Mucosa of stomach (tissue), 1 donor: ENCODE data around the gene HTRA3.

Source experiments
- H3K27me3 ChIP-seq: one replicate; pipeline ENCODE4 v1.7.0; 2013; ENCODE audit warnings: mild to moderate bottlenecking, low read length; ENCODE audit not compliant: control insufficient read depth, insufficient read depth
- H3K36me3 ChIP-seq: one replicate; pipeline ENCODE4 v1.7.0; 2013; ENCODE audit warnings: low read length; ENCODE audit not compliant: control insufficient read depth, insufficient read depth
- H3K4me1 ChIP-seq: one replicate; pipeline ENCODE4 v1.7.0; 2013; ENCODE audit warnings: mild to moderate bottlenecking, low read length; ENCODE audit not compliant: control insufficient read depth, insufficient read depth
- H3K4me3 ChIP-seq: one replicate; pipeline ENCODE4 v1.7.0; 2013; ENCODE audit warnings: low read length
- H3K9ac ChIP-seq: one replicate; pipeline ENCODE4 v1.7.0; 2013; ENCODE audit warnings: mild to moderate bottlenecking, low read length, moderate library complexity
- H3K9me3 ChIP-seq: one replicate; pipeline ENCODE4 v1.7.0; 2013; ENCODE audit warnings: mild to moderate bottlenecking, low read length, moderate library complexity; ENCODE audit not compliant: control insufficient read depth
- donor health status: Pancreatic carcinoma.

Gene HTRA3

DNA sequence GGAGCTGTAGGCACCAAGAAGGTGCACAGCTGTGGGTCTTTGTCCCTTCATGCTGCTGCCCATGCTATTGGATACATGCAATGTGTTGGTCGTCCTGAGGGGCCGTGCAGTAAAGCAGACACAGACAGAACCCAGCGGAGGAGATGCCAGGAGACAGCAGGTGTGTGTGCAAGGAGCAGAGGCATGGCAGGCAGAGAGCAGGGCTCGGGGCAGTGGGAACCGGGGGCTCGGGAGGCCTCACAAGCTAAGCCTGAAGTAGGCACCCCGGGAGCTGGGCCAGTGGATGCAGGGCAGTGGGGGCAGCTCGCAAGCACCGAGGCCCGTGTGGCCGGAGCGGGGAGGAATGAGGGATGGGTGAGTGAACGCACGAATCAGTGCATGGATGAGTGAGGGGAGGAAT, 13.2 kb downstream of the HTRA3 start:
- H3K4me1 ChIP-seq: peaks cover 4% of the 10 kb centered on the region
- H3K9ac ChIP-seq: no peak overlapping the region
- no peak overlapping the region for H3K4me3 ChIP-seq
- no peaks in the 10 kb centered on the region for H3K9me3 ChIP-seq
- no peaks in the 10 kb centered on the region for H3K36me3 ChIP-seq
- no peaks in the 10 kb centered on the region for H3K27me3 ChIP-seq

DNA sequence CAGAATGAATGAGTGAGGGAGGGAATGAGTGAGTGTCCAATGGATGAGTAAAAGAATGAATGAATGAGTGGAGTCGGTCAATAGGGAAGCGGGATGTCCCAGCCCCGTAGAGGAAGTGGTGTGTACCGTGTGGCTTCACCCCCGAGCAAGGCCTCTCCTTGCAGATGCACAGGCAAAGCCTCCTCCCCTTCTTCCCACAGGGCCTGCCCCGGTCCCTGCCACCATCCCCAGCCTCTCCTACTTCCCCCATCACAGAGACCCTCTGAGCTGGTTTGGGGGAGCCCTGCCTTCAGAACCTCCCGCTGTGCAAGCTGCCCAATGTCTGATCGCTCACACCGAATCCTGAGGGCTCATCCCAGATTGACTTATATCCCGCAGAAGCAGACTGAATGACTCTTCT, 13.6 kb downstream of the HTRA3 start:
- Histone ChIP-seq H3K4me1 (peaks cover 4% of the 10 kb centered on the region), H3K4me3 (no peak overlapping the region), H3K36me3 (no peaks in the 10 kb centered on the region), H3K27me3 (no peaks in the 10 kb centered on the region), H3K9me3 (no peaks in the 10 kb centered on the region), H3K9ac (no peak overlapping the region)

DNA sequence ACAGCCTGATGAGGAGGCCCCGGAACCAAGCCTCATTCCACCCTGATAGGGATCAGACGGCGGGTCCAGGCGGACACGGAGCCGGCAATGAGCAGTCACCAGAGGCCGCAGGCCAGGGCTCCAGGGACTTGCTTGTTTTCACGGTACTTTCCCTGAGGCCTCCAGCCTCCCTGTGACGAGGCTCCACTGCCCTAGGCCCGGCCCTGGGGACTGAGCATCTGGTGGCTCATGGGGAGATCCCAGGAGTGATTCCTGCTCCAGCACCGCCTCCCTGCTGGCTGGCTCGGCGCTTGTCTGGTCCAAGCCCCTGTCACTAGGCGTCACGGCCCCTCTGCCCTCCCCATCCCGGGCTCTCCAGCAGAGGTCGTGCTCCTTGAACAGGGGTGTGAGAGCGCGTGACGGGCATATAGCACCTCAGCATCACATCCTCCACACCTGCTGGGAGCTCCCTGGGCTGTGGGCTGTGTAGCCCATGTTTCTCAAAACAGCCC, 14.1 kb downstream of the HTRA3 start:
- no peak overlapping the region for H3K4me3 ChIP-seq
- H3K9ac ChIP-seq: no peak overlapping the region
- H3K27me3 ChIP-seq: no peaks in the 10 kb centered on the region
- peaks cover 2% of the 10 kb centered on the region for H3K4me1 ChIP-seq
- no peaks in the 10 kb centered on the region for H3K9me3 ChIP-seq
- no peaks in the 10 kb centered on the region for H3K36me3 ChIP-seq

DNA sequence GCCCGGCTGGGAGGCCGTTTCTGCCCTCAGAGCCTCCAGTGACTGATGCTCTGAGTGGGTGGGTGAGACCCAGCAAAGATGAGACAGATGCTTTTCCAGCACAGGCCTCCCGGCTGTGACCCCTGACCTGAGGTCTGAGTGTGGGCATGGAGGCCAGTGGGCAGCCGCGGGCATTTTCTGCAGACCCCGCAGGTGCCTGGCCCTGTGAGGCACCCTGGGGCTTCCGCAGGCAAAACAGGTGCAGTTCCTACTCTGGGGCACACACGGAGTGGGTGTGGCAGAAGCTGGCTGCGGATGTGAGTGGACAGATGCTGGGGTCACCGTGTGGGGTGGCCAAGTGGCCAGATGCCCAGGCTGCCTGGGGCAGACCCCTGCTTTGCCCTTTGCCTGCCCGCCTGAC, 14.8 kb downstream of the HTRA3 start:
- Histone ChIP-seq H3K36me3 (no peaks in the 10 kb centered on the region), H3K9me3 (no peaks in the 10 kb centered on the region), H3K27me3 (no peaks in the 10 kb centered on the region), H3K9ac (no peak overlapping the region), H3K4me3 (no peak overlapping the region), H3K4me1 (no peaks in the 10 kb centered on the region)

DNA sequence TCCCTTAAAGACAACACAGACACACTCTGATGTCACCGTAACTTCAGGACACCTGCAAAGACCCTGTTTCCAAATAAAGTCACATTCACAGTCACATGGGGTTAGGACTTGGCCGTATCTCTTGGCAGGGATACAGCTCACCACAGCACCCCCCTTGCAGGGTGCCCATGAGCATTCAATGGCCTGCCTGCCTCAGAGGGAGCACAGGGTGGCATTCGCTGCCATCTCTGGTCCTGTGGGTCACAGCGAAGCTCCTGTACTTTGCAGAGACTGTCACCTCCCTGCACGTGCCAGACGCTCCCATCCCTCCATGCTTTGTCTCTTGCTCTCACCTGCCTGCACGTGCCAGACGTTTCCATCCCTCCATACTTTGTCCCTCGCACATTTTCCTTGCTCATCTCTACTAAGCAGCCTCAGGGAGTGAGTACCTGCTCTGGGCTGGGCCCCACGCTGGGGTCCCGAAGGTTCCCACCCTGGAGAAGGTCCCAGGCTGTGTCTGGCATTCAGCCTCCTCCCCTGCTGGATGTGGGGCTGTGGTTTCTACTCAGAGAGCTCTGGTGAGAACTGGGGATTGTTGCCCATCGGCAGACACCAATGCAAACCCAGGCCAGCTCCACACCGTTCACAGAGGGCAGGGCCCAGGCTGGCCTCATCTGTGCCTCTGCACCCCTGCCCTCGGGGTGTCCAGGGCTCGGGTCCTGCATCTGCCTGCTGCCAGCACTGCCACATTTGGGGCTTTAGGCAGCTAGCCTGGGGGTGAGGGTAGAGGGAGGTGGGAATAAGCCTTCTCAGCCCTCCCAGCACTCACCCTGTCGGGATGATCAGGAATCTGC, 15.8 kb downstream of the HTRA3 start:
- H3K9ac ChIP-seq: no peak overlapping the region
- H3K4me1 ChIP-seq: no peaks in the 10 kb centered on the region
- H3K4me3 ChIP-seq: no peak overlapping the region
- no peaks in the 10 kb centered on the region for H3K27me3 ChIP-seq
- H3K9me3 ChIP-seq: no peaks in the 10 kb centered on the region
- H3K36me3 ChIP-seq: no peaks in the 10 kb centered on the region

DNA sequence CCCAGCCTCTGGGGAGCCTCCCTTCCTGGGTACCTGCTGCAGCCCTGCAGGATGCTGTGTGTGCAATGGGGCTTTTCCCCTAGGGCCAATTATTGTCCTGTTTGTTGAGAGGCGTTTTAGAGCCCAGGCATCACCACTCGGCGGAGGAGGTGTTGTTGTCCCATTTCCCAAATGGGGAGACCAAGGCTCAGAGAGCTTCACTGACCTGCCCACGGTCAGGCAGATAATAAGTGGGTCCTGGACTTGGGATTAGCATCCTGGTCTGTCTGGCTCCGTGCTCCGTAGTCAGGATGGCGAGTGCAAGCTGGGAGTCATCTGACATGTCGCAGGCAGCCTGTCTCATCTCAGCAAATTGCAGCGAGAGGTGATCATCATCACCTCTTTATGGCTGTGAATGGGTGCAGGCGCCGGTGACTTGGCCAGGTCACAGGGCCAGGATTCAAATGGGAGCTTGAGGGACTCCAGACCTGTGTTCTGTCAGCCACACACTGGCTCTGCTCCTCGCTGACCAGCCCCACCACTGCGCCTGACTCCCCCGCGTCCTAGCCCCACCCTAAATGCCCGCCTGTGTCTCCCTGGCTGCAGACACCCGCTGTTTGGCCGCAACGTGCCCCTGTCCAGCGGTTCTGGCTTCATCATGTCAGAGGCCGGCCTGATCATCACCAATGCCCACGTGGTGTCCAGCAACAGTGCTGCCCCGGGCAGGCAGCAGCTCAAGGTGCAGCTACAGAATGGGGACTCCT, 16.6 kb downstream of the HTRA3 start:
- H3K9ac ChIP-seq: no peak overlapping the region
- H3K9me3 ChIP-seq: no peaks in the 10 kb centered on the region
- H3K27me3 ChIP-seq: no peaks in the 10 kb centered on the region
- H3K4me1 ChIP-seq: no peaks in the 10 kb centered on the region
- H3K36me3 ChIP-seq: no peaks in the 10 kb centered on the region
- H3K4me3 ChIP-seq: no peak overlapping the region

DNA sequence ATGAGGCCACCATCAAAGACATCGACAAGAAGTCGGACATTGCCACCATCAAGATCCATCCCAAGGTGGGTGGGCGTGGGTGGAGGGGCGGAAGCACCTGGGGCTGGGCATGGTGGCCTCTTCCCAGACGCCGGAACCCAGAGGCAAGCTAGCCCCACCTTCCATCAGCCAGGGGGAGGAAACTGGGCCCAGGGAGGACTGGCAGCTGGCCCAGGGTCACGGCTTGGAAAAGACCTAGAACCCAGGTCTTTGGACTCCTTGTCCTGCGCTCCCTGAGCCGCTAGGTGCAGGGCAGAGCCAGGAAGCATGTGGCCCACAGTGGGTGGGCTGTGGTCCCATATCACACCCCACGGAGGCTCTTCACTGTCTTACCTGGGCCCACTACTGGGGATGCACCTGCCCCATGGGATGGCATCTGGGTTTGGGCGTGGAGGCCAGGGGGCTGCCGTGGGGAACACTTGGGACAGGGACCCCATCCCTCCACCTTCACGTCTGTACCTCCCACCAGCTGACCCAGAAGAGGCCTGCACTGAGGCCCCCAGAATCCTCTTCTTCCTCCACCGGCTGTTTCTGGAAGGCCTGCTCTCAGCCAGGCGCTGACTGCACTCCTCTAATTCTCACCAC, 17.3 kb downstream of the HTRA3 start:
- Histone ChIP-seq H3K27me3 (no peaks in the 10 kb centered on the region), H3K9ac (no peak overlapping the region), H3K9me3 (no peaks in the 10 kb centered on the region), H3K36me3 (no peaks in the 10 kb centered on the region), H3K4me3 (no peak overlapping the region), H3K4me1 (no peaks in the 10 kb centered on the region)

DNA sequence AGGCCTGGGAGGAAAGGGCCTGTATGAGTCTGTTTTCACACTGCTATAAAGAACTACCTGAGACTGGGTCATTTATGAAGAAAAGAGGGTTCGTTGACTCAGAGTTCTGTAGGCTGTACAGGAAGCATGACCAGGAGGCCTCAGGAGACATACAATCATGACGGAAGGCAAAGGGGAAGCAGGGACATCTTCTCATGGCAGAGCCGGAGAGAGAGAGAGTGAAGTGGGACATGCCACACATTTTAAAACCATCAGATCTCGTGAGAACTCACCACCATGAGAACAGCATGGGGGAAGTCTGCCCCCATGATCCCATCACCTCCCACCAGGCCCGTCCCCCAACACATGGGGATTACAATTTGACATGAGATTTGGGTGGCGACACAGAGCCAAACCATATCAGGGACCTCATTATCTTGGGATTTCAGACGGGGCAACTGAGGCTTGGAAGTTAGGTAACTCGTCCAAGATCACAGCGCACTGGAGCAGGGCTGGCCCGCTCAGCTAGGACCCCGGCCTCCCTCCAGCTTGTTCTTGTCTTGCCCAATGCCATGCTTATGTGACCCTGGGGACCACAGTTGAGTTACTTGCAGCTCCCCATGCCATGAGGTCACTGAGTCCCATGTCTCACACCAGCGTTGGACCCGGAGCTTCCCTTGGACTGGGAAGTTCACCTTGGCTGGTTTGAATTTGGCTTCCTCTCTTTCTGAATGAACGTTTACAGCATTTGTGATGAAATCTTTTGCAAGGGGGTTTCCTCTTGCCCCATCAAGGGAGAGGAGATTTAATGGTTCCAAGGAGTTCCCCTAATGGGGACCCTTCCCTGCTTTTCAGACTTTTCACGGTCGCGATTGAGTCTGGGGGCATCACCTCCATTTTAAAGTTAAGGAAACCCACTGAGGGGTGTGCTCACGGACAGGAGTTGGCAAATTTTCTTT, 18.1 kb downstream of the HTRA3 start:
- no peaks in the 10 kb centered on the region for H3K27me3 ChIP-seq
- H3K36me3 ChIP-seq: no peaks in the 10 kb centered on the region
- H3K4me3 ChIP-seq: no peak overlapping the region
- no peaks in the 10 kb centered on the region for H3K4me1 ChIP-seq
- H3K9me3 ChIP-seq: no peaks in the 10 kb centered on the region
- no peak overlapping the region for H3K9ac ChIP-seq

DNA sequence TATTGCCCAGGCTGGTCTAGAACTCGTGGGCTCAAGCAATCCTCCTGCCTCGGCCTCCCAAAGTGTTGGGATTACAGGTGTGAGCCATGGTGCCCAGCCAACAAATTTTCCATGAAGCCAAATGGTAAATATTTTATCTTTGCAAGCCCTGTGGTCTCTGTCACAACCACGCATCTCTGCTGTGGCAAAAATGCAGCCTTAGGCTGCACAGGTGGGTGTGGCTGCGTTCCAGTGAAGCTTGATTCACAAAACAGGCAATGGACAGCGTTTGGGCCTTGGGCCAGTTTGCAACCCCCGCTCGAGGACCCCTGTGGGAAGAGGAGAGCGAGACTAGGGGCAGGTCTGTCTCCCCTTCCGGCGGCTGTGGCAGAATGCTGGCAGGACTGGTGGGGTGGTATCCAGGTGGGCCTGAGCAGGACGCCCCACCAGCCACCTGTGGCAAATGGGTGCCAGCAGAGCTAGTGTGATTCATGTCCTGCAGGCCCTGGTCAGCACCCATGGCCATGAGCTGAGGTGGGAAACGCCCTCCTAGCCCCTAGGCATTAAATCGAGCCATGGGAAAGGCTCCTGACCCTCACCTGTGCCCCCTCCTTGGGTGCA, 19.7 kb downstream of the HTRA3 start:
- Histone ChIP-seq H3K4me3 (no peak overlapping the region), H3K9ac (no peak overlapping the region), H3K27me3 (no peaks in the 10 kb centered on the region), H3K9me3 (no peaks in the 10 kb centered on the region), H3K4me1 (no peaks in the 10 kb centered on the region), H3K36me3 (no peaks in the 10 kb centered on the region)

DNA sequence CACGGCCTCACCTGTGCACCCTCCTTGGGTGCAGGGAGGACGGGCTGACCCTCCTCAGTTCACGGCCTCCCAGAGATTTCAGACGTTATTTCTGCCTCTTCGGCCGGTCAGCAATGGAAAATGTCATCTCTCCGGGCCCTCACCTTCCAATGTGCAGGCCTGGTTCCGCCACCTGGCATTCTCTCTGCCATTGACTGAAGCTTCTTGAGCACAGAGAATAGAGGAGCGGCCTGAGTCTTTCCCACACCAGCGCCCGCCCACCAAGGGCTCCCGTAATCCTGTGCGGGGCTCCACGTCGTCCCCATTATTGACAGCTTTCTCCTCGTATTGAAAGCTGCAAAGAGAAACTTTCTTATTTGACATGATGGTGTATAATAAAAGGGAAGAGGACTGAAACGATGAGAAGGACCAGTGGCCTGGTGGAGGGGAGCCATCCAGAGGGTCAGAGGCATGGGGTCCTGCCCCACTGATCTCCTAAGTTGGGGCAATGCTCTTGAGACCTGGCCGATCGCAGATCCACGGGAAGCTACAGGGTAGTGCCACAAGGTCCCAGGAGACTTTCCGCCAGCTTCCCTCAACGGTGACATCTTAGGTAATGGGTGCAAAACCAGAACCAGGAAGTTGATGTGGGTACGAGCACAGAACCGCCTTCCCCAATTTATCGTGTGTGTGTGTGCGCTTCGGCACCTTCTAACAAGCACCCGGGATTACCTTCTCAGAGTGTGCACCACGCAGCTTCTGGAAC, 20.6 kb downstream of the HTRA3 start:
- Histone ChIP-seq H3K4me1 (no peaks in the 10 kb centered on the region), H3K36me3 (no peaks in the 10 kb centered on the region), H3K9ac (no peak overlapping the region), H3K27me3 (no peaks in the 10 kb centered on the region), H3K9me3 (no peaks in the 10 kb centered on the region), H3K4me3 (no peak overlapping the region)

DNA sequence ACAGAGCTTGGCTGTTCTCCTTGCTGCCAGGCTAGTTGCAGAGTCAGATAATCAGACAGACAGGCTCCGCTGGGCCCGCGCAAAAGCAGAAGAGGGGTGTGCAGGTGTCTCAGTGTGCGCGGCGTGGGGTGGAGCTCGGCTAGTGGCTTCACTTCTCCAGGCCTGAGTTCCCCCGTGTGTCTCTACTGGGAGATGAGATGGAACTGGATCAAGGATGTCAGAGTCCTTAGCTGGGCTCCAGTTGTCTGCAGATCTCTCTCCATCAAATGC, 21.1 kb downstream of the HTRA3 start:
- no peaks in the 10 kb centered on the region for H3K9me3 ChIP-seq
- no peaks in the 10 kb centered on the region for H3K4me1 ChIP-seq
- no peak overlapping the region for H3K9ac ChIP-seq
- no peak overlapping the region for H3K4me3 ChIP-seq
- H3K27me3 ChIP-seq: no peaks in the 10 kb centered on the region
- no peaks in the 10 kb centered on the region for H3K36me3 ChIP-seq
